ENCODE measurements around the gene TBC1D2B.
"Not testable (repeated sequence)": the region's sequence is repeated elsewhere in the genome, so short reads cannot be mapped to it uniquely, and the experiment has no call there.

GRCh38 chr15:77978759-77979145 lies 98.8 kb downstream of the TBC1D2B start:
- not testable (repeated sequence) for TF ChIP-seq CTCF, EP300 (IDR thresholded peaks at IDR 0.05)
